ENCODE results near the gene ACTRT3. TPM values are rescaled to one million over a fixed set of nuclear protein-coding genes. Genes with fewer than 3 reads are reported as not detected.

The ACTRT3 gene
- total and polyA plus RNA-seq, 2 donors (not counting 3 experiments of a cell fraction or from before 2014, with no cell fraction given), result 2.6 to 3.3 TPM

DNA sequence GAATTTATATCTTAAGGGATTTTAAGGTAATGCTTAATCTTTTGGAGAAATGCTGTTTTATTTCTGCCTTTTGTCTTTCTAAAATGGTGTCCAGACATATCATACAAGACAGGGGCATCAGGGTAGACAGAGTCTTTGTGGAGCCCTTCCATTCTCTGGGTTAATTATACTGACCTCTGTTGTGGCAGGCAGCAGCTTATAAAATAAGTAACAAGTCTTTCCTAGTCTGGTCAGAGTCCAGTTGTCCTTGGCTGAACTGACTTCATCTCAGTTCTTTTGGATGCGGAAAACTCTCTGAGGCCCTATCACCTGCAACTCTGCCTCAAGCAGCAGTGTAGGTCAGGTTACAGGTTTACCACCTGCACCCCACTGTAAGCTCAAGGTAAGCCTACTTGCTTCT lies 23.0 kb upstream of the ACTRT3 start:
- H3K9ac ChIP-seq (replicated peaks; ENCODE audit: extremely low read depth, insufficient read depth, low read length), result no peak overlapping the region
- peaks cover 0 to 3% of the 10 kb centered on the region in 2 experiments for H3K36me3 ChIP-seq (ENCODE audit: control insufficient read depth in 2 of 2, extremely low read depth in 1 of 2, insufficient read depth in 2 of 2, low read length in 2 of 2)
- intact Hi-C loops (cut with micrococcal nuclease) (no loop called here), dilution Hi-C loops (cut with MboI; ENCODE audit: extremely low pct_ligation_motif_present, low sequenced_read_pairs) (no loop called here)
- CTCF ChIA-PET, result no interaction called here
- H3K9me1 ChIP-seq (replicated peaks; ENCODE audit: control insufficient read depth, extremely low read depth, insufficient read depth, low read length), result no peaks in the 10 kb centered on the region
- no peak overlapping the region for H3K27ac ChIP-seq (ENCODE audit: insufficient read depth, low read depth, low read length)
- H3K4me2 ChIP-seq (ENCODE audit: insufficient read depth, low read length), result no peak overlapping the region
- H3K79me2 ChIP-seq (ENCODE audit: control insufficient read depth, insufficient read depth, low read length), result no peaks in the 10 kb centered on the region
- TF ChIP-seq MYC (IDR thresholded peaks at IDR 0.05; ENCODE audit: low read depth, low read length) (no peak), JUN (IDR thresholded peaks at IDR 0.05; ENCODE audit: borderline replicate concordance, insufficient read depth, insufficient read length, low read depth) (no peak), POLR2A (IDR thresholded peaks at IDR 0.05; ENCODE audit: low read depth, low read length) (no peak), POLR2AphosphoS5 (IDR thresholded peaks at IDR 0.05; ENCODE audit: insufficient read depth, low read depth, low read length) (no peak), FOS (IDR thresholded peaks at IDR 0.05; ENCODE audit: borderline replicate concordance, insufficient read depth, low read length) (no peak), EZH2 (IDR thresholded peaks at IDR 0.05; ENCODE audit: borderline replicate concordance, low read depth, low read length, severe bottlenecking) (no peak)
- TF ChIP-seq, protein P1, sequence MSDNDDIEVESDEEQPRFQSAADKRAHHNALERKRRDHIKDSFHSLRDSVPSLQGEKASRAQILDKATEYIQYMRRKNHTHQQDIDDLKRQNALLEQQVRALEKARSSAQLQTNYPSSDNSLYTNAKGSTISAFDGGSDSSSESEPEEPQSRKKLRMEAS (IDR thresholded peaks at IDR 0.05; ENCODE audit: insufficient read depth, insufficient read length), result no peak
- TF ChIP-seq, protein P2, sequence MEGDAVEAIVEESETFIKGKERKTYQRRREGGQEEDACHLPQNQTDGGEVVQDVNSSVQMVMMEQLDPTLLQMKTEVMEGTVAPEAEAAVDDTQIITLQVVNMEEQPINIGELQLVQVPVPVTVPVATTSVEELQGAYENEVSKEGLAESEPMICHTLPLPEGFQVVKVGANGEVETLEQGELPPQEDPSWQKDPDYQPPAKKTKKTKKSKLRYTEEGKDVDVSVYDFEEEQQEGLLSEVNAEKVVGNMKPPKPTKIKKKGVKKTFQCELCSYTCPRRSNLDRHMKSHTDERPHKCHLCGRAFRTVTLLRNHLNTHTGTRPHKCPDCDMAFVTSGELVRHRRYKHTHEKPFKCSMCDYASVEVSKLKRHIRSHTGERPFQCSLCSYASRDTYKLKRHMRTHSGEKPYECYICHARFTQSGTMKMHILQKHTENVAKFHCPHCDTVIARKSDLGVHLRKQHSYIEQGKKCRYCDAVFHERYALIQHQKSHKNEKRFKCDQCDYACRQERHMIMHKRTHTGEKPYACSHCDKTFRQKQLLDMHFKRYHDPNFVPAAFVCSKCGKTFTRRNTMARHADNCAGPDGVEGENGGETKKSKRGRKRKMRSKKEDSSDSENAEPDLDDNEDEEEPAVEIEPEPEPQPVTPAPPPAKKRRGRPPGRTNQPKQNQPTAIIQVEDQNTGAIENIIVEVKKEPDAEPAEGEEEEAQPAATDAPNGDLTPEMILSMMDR (IDR thresholded peaks at IDR 0.05; ENCODE audit: extremely low read depth in 1 of 2, insufficient read depth in 1 of 2, low read depth in 1 of 2, low read length in 2 of 2), result no peak
- no peaks in the 10 kb centered on the region for H3K27me3 ChIP-seq (ENCODE audit: control insufficient read depth in 2 of 2, insufficient read depth in 2 of 2, low read length in 2 of 2)
- DNase-seq (ENCODE audit: low read depth, low spot score) (no peak), FAIRE-seq (no peak)
- H4K20me1 ChIP-seq (replicated peaks; ENCODE audit: control insufficient read depth, extremely low read depth, insufficient read depth, low read length), result no peaks in the 10 kb centered on the region
- H2AFZ ChIP-seq (ENCODE audit: low read depth, low read length), result no peak overlapping the region
- no peaks in the 10 kb centered on the region for H3K9me3 ChIP-seq (replicated peaks; ENCODE audit: control insufficient read depth, insufficient read depth, low read length)
- POLR2A ChIA-PET, result no interaction called here
- H3K4me1 ChIP-seq (ENCODE audit: control insufficient read depth, extremely low read depth, insufficient read depth, low read length), result no peaks in the 10 kb centered on the region
- no peak overlapping the region for H3K4me3 ChIP-seq (replicated peaks in 1 of 3; ENCODE audit: insufficient read depth in 1 of 3, low read depth in 1 of 3, low read length in 3 of 3)
- no TSS peak for BruUV-seq (replicated peaks)
